ENCODE measurements around the gene TCF20.

TCF20 gene

GRCh38 chr22:42256930-42257329 is 13.5 kb downstream of the TCF20 start:
- no peak for DNase-seq

- DNase-seq, result no peak
These were observed 14.2 kb downstream of the TCF20 start for GRCh38 chr22:42256220-42256619.

GRCh38 chr22:42249831-42250230 is 20.6 kb downstream of the TCF20 start:
- DNase-seq, result no peak

GRCh38 chr22:42248995-42249394 is 21.5 kb downstream of the TCF20 start:
- no peak for DNase-seq

GRCh38 chr22:42247596-42247995 is 22.9 kb downstream of the TCF20 start:
- DNase-seq, result no peak

GRCh38 chr22:42243802-42244060 is 26.7 kb downstream of the TCF20 start:
- no peak for DNase-seq

GRCh38 chr22:42236848-42237247 is 33.6 kb downstream of the TCF20 start:
- no peak for DNase-seq

GRCh38 chr22:42236268-42236667 is 34.2 kb downstream of the TCF20 start:
- DNase-seq, result no peak

GRCh38 chr22:42233879-42234278 is 36.6 kb downstream of the TCF20 start:
- DNase-seq, result no peak

- no peak for DNase-seq
These were observed 38.5 kb downstream of the TCF20 start for GRCh38 chr22:42231929-42232328.

GRCh38 chr22:42229455-42230149 is 40.9 kb downstream of the TCF20 start:
- DNase-seq, result no peak

GRCh38 chr22:42228483-42228882 is 42.0 kb downstream of the TCF20 start:
- DNase-seq, result no peak

- no peak for DNase-seq
These were observed 43.0 kb downstream of the TCF20 start for GRCh38 chr22:42227435-42227834.

GRCh38 chr22:42225841-42226240 is 44.6 kb downstream of the TCF20 start:
- no peak for DNase-seq

- no peak for DNase-seq
These were observed 48.3 kb downstream of the TCF20 start for GRCh38 chr22:42222140-42222539.
